ENCODE measurements around the gene CHORDC1.

GRCh38 chr11:90242894-90243416 lies 20.1 kb upstream of the CHORDC1 start:
- no peak for TF ChIP-seq POLR2A (IDR thresholded peaks at IDR 0.05; ENCODE audit: low read depth, low read length)
- no peak for TF ChIP-seq POLR2AphosphoS5 (IDR thresholded peaks at IDR 0.05; ENCODE audit: low read depth, low read length)
- no peak for TF ChIP-seq TAF1 (IDR thresholded peaks at IDR 0.05; ENCODE audit: borderline replicate concordance, low read depth, low read length)
